Smooth muscle cell of the umbilical artery (primary cell): Measurements from ENCODE around the gene DPPA5. TPM values are rescaled to one million over a fixed set of nuclear protein-coding genes. Genes with fewer than 3 reads are reported as not detected.

ENCODE experiments used
- total RNA-seq: library from RNA; depleted of rRNA; stranded (reverse); fragments of >200 nt; gene quantifications from 2 replicates; pipeline ENCODE4 v1.2.3, GENCODE V29; 2014

Gene DPPA5, protein sequence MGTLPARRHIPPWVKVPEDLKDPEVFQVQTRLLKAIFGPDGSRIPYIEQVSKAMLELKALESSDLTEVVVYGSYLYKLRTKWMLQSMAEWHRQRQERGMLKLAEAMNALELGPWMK
- total RNA-seq: not detected in 2 replicates

DNA sequence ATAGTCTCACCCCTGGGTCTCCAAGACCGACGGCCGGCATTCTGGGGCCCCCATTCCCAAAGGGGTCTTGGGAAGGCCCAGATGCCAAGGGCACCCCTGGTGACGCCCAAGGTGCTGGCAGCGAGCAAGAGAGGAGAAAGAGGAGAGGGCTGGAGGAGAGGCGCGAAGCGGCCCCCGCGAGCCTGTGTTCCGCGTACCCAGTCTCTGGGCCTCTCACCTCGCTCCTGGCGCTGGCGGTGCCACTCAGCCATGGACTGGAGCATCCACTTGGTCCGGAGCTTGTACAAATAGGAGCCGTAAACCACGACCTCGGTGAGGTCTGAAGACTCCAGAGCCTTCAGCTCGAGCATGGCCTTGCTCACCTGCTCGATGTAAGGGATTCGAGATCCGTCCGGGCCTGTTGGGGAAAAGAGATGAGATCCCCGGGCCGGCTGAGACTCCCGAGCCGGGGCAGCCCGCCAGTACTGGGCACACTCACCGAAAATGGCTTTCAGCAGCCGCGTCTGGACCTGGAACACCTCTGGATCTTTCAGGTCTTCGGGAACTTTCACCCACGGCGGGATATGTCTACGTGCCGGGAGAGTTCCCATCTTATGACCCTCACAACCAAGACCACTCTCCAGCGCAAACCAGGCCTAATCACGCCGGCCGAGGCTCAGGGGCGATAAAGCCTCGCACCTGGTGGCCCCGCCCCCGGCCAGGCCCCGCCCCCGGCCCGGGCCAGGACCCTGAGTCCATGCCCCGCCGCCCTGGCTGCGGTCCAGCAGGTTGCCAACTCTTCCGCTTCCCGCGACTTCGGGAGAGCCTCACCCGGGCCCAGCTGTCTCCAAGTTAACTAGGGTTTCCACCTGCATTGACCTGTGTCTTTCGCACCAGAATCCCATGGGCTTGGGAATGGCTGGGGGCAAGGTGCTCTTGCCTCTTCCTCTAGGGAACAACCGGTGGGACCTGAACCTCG is at the start of gene DPPA5:
DPPA5 (minus strand) TSS at position 641 of the 958 bp plus-strand sequence; CDS start at position 590, 51 bp downstream.

DNA sequence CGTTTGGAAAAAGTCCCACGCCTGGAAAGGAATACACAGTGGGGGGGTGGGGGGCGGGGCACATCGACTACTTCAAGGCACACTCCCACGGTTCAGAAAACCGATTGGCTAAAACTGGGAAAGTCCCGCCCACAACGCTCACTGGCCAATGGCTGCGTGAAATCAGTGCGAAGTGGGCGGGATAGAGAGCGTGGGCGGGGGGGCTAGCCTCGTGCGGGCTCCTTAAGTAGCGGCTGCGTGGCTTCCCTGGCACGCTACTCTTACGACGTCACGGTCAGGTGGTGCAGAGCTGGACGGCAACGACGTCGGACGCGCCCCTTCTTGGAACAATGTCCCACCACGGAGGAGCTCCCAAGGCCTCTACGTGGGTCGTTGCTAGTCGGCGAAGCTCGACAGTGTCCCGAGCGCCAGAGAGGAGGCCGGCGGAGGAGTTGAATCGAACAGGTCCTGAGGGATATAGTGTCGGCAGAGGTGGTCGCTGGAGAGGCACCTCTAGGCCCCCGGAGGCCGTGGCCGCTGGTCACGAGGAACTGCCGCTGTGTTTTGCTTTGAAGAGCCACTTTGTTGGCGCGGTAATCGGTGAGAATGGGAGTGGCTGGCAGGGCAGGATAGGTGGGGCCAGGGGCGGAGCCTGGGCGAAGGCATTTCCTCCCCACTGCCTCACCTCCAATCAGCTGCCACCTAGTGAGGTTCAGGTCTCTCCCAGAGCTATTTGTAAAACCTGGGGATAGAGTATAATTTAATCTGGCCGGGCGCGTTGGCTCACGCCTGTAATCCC is 40.7 kb upstream of the DPPA5 start, which contains the start of gene DDX43:
DDX43 (plus strand) TSS at position 252 of the 778 bp plus-strand sequence; CDS start at position 330, 78 bp downstream.

DNA sequence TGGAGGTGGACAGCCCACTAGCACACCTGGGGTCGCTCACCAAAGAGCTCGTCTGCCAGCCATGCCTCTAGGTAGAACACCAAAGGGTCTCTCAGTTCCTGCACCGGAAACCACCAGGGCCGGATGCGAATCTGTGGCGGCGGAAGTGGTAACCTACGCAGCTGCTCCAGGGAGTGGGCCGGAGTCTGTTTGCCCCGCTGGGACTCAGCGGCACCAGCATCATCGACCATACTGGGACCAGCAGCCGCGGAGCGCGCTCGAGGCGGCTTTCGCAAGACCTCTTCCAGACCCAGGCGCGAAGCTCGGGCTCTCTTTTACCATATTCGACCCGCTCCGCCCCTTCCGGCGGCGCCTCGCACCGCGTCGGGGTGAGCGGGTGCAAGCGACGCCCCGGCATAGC is 15.5 kb upstream of the DPPA5 start, which contains the start of gene OOEP:
OOEP (minus strand) TSS at position 335 of the 400 bp plus-strand sequence; CDS start at position 230, 105 bp downstream.

DNA sequence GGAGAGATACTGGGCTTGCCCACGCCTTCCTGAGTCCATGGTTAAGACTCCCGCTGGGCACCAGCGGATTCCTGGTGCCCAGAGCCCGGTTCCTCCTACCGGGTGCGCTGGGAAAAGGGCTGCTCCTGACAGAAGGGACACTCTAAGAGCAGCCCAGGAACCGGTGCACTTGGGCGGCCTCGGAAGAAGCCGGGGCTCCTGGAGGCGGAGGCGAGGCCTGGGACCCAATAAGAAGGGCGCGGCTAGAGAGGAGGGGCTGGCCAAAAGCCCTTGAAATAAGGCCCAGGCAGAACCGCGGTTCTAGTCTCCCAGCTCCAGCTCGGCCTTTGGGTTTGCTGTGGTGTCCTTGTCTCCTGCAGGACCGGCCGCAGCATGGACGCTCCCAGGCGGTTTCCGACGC is 8.3 kb upstream of the DPPA5 start, which contains the start of gene KHDC3L:
KHDC3L (plus strand) TSS at position 301 of the 400 bp plus-strand sequence; CDS start at position 373, 72 bp downstream.

Other genes starting within 250 kb of the DPPA5 start
- not detected in 2 replicates for gene KHDC1L, start 128.8 kb downstream of the DPPA5 start, total RNA-seq
- 3.0 and 3.3 TPM in 2 replicates for gene KHDC1, start 91.1 kb downstream of the DPPA5 start, total RNA-seq
- gene KHDC3L, start 8.4 kb upstream of the DPPA5 start, total RNA-seq: not detected in 2 replicates
- gene OOEP, start 15.6 kb upstream of the DPPA5 start, total RNA-seq: not detected in 2 replicates
- gene DDX43, start 40.6 kb upstream of the DPPA5 start, total RNA-seq: 0.59 and 1.8 TPM in 2 replicates
- gene CGAS, start 98.0 kb upstream of the DPPA5 start, total RNA-seq: 5.6 and 7.1 TPM in 2 replicates
- 36.4 and 49.9 TPM in 2 replicates for gene MTO1, start 107.5 kb upstream of the DPPA5 start, total RNA-seq
- 20,106 and 29,417 TPM in 2 replicates for gene EEF1A1, start 166.8 kb upstream of the DPPA5 start, total RNA-seq